Fibroblast of the conjunctiva (primary cell): ENCODE results near the gene LSM10.
A peak's percentile ranks its signal among the peaks of the same experiment; 100 is the strongest.

Experiments
- DNase-seq: peaks from one replicate; pipeline ENCODE4 v3.0.0-alpha.2; 2010; ENCODE audit warnings: low read depth

Gene LSM10

GRCh38 chr1:36351227-36351977 lies 46.3 kb downstream of the LSM10 start:
- DNase-seq: peak; percentile 72

GRCh38 chr1:36350659-36351226 lies 47.0 kb downstream of the LSM10 start:
- DNase-seq: no peak

DNA sequence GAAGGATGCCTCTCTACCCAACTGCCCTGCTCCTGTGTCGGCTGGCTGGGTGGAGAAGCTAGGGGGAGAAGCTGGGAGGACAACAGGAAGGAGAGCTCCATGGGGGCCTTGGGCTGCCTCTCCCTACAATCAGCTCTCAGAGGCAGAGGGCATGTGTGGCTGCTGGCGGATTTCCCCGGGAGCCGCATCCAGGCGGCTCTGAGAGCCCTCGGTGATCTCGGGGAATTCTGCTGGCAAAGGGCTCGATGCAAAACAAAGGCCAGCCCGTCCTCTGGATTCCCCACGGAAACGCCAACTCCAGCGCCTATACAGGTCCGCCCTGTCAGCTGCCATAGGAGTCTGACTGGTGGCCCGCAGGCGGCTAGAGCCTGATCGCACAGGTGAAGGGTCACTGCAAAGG lies 47.9 kb downstream of the LSM10 start:
- no peak for DNase-seq

DNA sequence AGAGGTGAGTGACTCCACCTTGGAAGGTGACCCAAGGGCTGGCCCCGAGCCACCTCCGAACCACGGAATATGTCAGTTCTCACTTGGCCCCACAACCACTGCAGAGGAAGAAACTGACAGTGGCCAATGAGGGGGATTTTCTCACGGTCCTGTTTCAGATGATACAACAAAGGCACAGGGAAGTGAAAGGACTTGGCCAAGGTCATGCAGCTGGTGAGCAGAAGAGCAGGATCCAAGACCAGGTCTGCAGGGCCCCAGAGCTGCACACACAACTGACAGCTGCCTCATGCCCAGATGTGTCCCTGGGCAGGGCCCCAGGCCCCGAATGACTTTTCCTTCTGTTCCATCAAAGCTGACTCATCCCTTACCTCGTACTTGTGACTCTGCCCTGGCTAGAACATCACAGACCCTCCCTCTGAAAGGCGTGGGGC lies 48.5 kb downstream of the LSM10 start:
- DNase-seq: no peak

DNA sequence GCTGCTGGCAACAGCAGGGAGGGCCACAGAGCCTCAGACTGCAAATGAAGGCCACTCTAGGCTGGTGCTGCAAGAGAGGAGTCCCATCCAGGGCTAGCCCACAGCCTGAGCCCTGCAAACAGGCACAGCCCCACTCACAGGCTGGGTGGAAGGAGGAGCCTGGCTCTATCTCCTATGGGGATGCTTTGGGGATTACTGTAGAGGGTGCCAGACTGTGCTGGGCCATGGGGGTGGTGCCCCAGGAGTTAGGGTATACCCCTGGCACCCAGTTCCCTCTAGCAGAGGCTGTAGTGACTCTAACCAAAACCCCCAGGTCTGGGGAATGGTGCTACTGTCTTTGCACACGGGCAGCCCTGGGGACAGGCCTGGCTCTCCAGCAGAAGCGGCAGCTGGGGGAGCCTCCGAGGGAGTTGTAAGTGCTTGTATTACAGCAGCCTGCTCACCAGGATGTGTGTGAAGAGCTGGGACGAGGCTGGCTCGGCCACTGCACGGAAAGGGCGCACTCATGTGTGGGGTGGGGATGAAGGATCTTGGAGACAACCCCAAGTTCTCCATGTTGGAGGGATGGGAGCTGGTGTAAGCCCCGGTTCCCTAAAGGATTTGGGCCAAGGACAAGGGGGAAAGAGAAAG lies 50.9 kb downstream of the LSM10 start:
- DNase-seq: no peak

GRCh38 chr1:36345353-36345752 lies 52.4 kb downstream of the LSM10 start:
- no peak for DNase-seq

- DNase-seq: no peak
Observed at GRCh38 chr1:36344395-36344680, 53.4 kb downstream of the LSM10 start.

- no peak for DNase-seq
Observed at GRCh38 chr1:36343651-36344394, 53.9 kb downstream of the LSM10 start.
